GM12878 (cell line): ENCODE measurements around the gene KIF21B. TPM values are rescaled to one million over a fixed set of nuclear protein-coding genes. Genes with fewer than 3 reads are reported as not detected.

Experiments
- ATAC-seq: fragments of 200-7000 bp; cut with Tn5 transposase; 3 replicates; pipeline ENCODE4 v1.9.1; 2020; ENCODE audit warnings: mild to moderate bottlenecking, moderate library complexity
- BruUV-seq: library from RNA; stranded (reverse); fragments of 400-500 nt; replicated peaks from 2 replicates; lab custom pipeline; 2021; lab: Mats Ljungman, UMichigan
- CTCF ChIA-PET: fragments of 300-600 bp; sonication (Branson Sonifier 250); formaldehyde crosslinking; extraction: SDS; loops from one replicate; lab custom pipeline; 2021; ENCODE audit warnings: inconsistent platforms; lab: Yijun Ruan, JAX
- POLR2A ChIA-PET: fragments of 350-600 bp; formaldehyde crosslinking; extraction: SDS; loops from one replicate; lab custom pipeline; 2021; ENCODE audit warnings: inconsistent platforms; lab: Charles Lee
- RAD21 ChIA-PET: fragments of 300-600 bp; sonication (Branson Sonifier 250); formaldehyde crosslinking; loops from one replicate; lab custom pipeline; 2023; ENCODE audit warnings: antibody characterized with exemption; ENCODE audit not compliant: unreplicated experiment; lab: Charles Lee
- SMC1A ChIA-PET: fragments of 300-600 bp; sonication (Branson Sonifier 250); formaldehyde crosslinking; loops from one replicate; lab custom pipeline; 2023; ENCODE audit not compliant: unreplicated experiment, uncharacterized antibody; lab: Charles Lee
- DNase-seq: peaks from one replicate; pipeline ENCODE4 v3.0.0-alpha.2; 2011; ENCODE audit warnings: low read depth, low spot score
- FAIRE-seq: peaks from 3 replicates; lab custom pipeline; 2011; peaks lifted over from hg19 to GRCh38; lab: Jason Lieb, UNC
- H2AFZ ChIP-seq: 2 replicates; pipeline ENCODE4 v1.6.0; 2011; ENCODE audit warnings: low read depth, low read length, control low read depth; ENCODE audit not compliant: control insufficient read depth
- H3K27ac ChIP-seq: 2 replicates; pipeline ENCODE4 v1.5.1; 2011; ENCODE audit warnings: control low read depth; ENCODE audit not compliant: control insufficient read depth, insufficient read depth
- H3K27me3 ChIP-seq, 2 experiments: replicated peaks in 1 of 2; 2 replicates each; pipeline versions ENCODE4 v1.6.0 to v1.6.1; 2011; ENCODE audit warnings: low read length in 1 of 2; ENCODE audit not compliant: control insufficient read depth in 2 of 2, insufficient read depth in 2 of 2
- H3K36me3 ChIP-seq, 2 experiments: 2 replicates each; pipeline ENCODE4 v1.5.1; 2011; ENCODE audit warnings: low read length in 1 of 2; ENCODE audit not compliant: control insufficient read depth in 2 of 2, insufficient read depth in 2 of 2
- H3K4me1 ChIP-seq: 2 replicates; pipeline ENCODE4 v1.6.1; 2011; ENCODE audit warnings: mild to moderate bottlenecking, low read length, moderate library complexity, mixed read lengths; ENCODE audit not compliant: control insufficient read depth, insufficient read depth
- H3K4me2 ChIP-seq: 2 replicates; pipeline ENCODE4 v1.6.0; 2011; ENCODE audit warnings: control low read depth; ENCODE audit not compliant: control insufficient read depth, insufficient read depth
- H3K4me3 ChIP-seq: fragments of 200-600 bp; sonication (generic); 2 replicates; pipeline ENCODE4 v1.5.1; 2016
- H3K79me2 ChIP-seq: 2 replicates; pipeline ENCODE4 v1.6.0; 2011; ENCODE audit warnings: low read length; ENCODE audit not compliant: control insufficient read depth, insufficient read depth
- H3K9ac ChIP-seq: 2 replicates; pipeline ENCODE4 v1.8.0; 2011; ENCODE audit warnings: low read length, control low read depth, mixed read lengths; ENCODE audit not compliant: control insufficient read depth, insufficient read depth
- H3K9me3 ChIP-seq: replicated peaks from 3 replicates; pipeline ENCODE4 v1.5.1; 2011; ENCODE audit warnings: mild to moderate bottlenecking, low read length; ENCODE audit not compliant: control insufficient read depth, insufficient read depth
- H4K20me1 ChIP-seq: 2 replicates; pipeline ENCODE4 v1.6.0; 2011; ENCODE audit not compliant: control insufficient read depth, insufficient read depth
- BMI1 ChIP-seq: fragments of 450-650 bp; IDR thresholded peaks from 2 replicates; pipeline ENCODE4 v1.6.1; 2016; ENCODE audit warnings: mild to moderate bottlenecking, moderate library complexity, borderline replicate concordance
- BRCA1 ChIP-seq: IDR thresholded peaks from 2 replicates; pipeline ENCODE4 v1.6.1; 2011; ENCODE audit warnings: low read depth, low read length, improper control_type of control experiment
- ESRRA ChIP-seq: IDR thresholded peaks from 2 replicates; pipeline ENCODE4 v1.6.1; 2012; ENCODE audit warnings: mild to moderate bottlenecking, low read length, improper control_type of control experiment
- LARP7 ChIP-seq: fragments of 450-650 bp; IDR thresholded peaks from 2 replicates; pipeline ENCODE4 v1.6.1; 2017; ENCODE audit warnings: mild to moderate bottlenecking
- NR2C1 ChIP-seq: fragments of 450-650 bp; IDR thresholded peaks from 2 replicates; pipeline ENCODE4 v1.6.1; 2017; ENCODE audit warnings: antibody characterized with exemption, mild to moderate bottlenecking, moderate library complexity
- SMARCA5 ChIP-seq: fragments of 450-650 bp; IDR thresholded peaks from 2 replicates; pipeline ENCODE4 v1.6.1; 2017; ENCODE audit warnings: mild to moderate bottlenecking
- WGBS: methylation state at CpG from one replicate; pipeline ENCODE4 v1.1.6; 2016; ENCODE audit warnings: low lambda C conversion rate; ENCODE audit not compliant: insufficient replicate concordance, insufficient coverage; ENCODE audit errors: missing lambda C conversion rate; 5-methylcytosine and 5-hydroxymethylcytosine counted together
- in situ Hi-C: fragments of 300-500 bp; cut with MboI; formaldehyde crosslinking; loops from 9 replicates; pipeline ENCODE4 v1.14.3; 2018; ENCODE audit warnings: mixed read lengths
- intact Hi-C: fragments of 100-400 bp; cut with micrococcal nuclease; formaldehyde crosslinking; loops from one replicate; pipeline ENCODE4 v1.14.2; 2022; ENCODE audit not compliant: unreplicated experiment
- polyA plus RNA-seq, 11 experiments: library from polyadenylated mRNA; depleted of rRNA in 4 of 11; unstranded in 6 of 11; stranded (reverse) in 5 of 11; fragments of >200 nt; fragmentation: Nextera tagmentation in 4 of 11; fragmentation: Illumina TruSeq in 1 of 11; extraction: Ambion mirVana in 4 of 11; extraction: Trizol in 1 of 11; gene quantifications; 1 replicate in 1 of 11; 2 replicates in 10 of 11; pipeline versions ENCODE4 v1.2.1 to v1.2.3, GENCODE V29; 2011 to 2016; ENCODE audit warnings: inconsistent platforms in 2 of 11, missing spikeins in 2 of 11, low read depth in 1 of 11
- total RNA-seq, 4 experiments: library from RNA; depleted of rRNA in 3 of 4; stranded (reverse); fragments of >200 nt in 3 of 4; fragmentation: Illumina TruSeq in 1 of 4; extraction: Trizol in 1 of 4; gene quantifications; 2 replicates each; pipeline versions ENCODE4 v1.2.1 to v1.2.3, GENCODE V29; 2013 to 2021
- TF ChIP-seq, protein P1 (sequence below): fragments of 450-650 bp; IDR thresholded peaks from 2 replicates; pipeline ENCODE4 v1.6.1; 2017; ENCODE audit warnings: low read depth, mild to moderate bottlenecking, moderate library complexity
- TF ChIP-seq, protein P2 (sequence below): fragments of 450-650 bp; formaldehyde crosslinking; IDR thresholded peaks from 2 replicates; pipeline ENCODE4 v1.5.0; 2022; ENCODE audit warnings: mild to moderate bottlenecking, missing genetic modification characterization

The KIF21B gene
- total and polyA plus RNA-seq, 10 of the 15 experiments (the other 5 are each of a cell fraction or from before 2014, with no cell fraction given), result 2.3 to 47.7 (median 12.6) TPM

DNA sequence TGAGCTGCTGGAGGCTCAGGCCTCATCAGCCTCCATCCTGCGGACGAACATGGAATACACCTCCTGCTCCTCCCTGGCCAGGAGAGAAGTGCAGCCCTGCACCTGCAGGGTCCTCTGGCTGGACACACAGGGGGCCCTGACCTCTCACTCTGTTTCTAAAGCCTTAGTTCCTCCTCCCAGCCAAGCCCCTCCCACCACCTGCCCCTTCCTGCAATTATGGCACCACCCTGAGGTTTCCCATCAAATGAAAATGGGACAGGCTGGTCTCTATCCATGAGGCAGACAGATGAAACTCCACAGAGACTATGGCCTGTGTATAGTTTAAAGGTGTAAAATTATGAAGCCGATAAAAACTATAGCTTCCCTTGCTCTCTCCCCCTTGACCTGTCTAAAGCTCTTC lies 46.1 kb upstream of the KIF21B start:
- DNase-seq (no peak), ATAC-seq (no peak), FAIRE-seq (no peak)
- ChIA-PET RAD21 (no interaction called here), SMC1A (interaction anchor here (1.4 kb wide), 1 partner anchor 90 kb away, joined by 3 read pairs; no protein-coding TSS in a partner anchor), POLR2A (no interaction called here), CTCF (interaction anchor here (0.9 to 1.2 kb wide), 3 partner anchors 11 to 45 kb away, joined by 3 to 4 read pairs (median 4); no protein-coding TSS in a partner anchor)
- H3K4me3 ChIP-seq, result no peak overlapping the region
- H3K27me3 ChIP-seq, result peaks cover 2 to 10% of the 10 kb centered on the region in 2 experiments
- H2AFZ ChIP-seq, result no peak overlapping the region
- TF ChIP-seq, protein P1, sequence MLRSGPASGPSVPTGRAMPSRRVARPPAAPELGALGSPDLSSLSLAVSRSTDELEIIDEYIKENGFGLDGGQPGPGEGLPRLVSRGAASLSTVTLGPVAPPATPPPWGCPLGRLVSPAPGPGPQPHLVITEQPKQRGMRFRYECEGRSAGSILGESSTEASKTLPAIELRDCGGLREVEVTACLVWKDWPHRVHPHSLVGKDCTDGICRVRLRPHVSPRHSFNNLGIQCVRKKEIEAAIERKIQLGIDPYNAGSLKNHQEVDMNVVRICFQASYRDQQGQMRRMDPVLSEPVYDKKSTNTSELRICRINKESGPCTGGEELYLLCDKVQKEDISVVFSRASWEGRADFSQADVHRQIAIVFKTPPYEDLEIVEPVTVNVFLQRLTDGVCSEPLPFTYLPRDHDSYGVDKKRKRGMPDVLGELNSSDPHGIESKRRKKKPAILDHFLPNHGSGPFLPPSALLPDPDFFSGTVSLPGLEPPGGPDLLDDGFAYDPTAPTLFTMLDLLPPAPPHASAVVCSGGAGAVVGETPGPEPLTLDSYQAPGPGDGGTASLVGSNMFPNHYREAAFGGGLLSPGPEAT, result no peak
- TF ChIP-seq BMI1 (no peak), BRCA1 (no peak), NR2C1 (no peak), LARP7 (no peak), SMARCA5 (no peak), ESRRA (no peak)
- TF ChIP-seq, protein P2, sequence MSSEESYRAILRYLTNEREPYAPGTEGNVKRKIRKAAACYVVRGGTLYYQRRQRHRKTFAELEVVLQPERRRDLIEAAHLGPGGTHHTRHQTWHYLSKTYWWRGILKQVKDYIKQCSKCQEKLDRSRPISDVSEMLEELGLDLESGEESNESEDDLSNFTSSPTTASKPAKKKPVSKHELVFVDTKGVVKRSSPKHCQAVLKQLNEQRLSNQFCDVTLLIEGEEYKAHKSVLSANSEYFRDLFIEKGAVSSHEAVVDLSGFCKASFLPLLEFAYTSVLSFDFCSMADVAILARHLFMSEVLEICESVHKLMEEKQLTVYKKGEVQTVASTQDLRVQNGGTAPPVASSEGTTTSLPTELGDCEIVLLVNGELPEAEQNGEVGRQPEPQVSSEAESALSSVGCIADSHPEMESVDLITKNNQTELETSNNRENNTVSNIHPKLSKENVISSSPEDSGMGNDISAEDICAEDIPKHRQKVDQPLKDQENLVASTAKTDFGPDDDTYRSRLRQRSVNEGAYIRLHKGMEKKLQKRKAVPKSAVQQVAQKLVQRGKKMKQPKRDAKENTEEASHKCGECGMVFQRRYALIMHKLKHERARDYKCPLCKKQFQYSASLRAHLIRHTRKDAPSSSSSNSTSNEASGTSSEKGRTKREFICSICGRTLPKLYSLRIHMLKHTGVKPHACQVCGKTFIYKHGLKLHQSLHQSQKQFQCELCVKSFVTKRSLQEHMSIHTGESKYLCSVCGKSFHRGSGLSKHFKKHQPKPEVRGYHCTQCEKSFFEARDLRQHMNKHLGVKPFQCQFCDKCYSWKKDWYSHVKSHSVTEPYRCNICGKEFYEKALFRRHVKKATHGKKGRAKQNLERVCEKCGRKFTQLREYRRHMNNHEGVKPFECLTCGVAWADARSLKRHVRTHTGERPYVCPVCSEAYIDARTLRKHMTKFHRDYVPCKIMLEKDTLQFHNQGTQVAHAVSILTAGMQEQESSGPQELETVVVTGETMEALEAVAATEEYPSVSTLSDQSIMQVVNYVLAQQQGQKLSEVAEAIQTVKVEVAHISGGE (CRISPR knock-in tag), result no peak
- 73% methylated on average over 3 of the region's 3 CpGs for WGBS
- no peaks in the 10 kb centered on the region for H3K4me1 ChIP-seq
- intact Hi-C loops, result no loop called here
- in situ Hi-C loops, result no loop called here
- H3K9me3 ChIP-seq, result no peaks in the 10 kb centered on the region
- no peaks in the 10 kb centered on the region for H3K79me2 ChIP-seq
- no peak overlapping the region for H3K4me2 ChIP-seq
- no TSS peak for BruUV-seq
- H3K9ac ChIP-seq, result no peak overlapping the region
- no peaks in the 10 kb centered on the region for H3K36me3 ChIP-seq
- H3K27ac ChIP-seq, result no peak overlapping the region
- no peaks in the 10 kb centered on the region for H4K20me1 ChIP-seq
